Measurements from ENCODE around the gene SLC22A4. TPM values are rescaled to one million over a fixed set of nuclear protein-coding genes. Genes with fewer than 3 reads are reported as not detected.

The SLC22A4 gene
- total RNA-seq, 1 experiment from 2014 or later, result 1.5 TPM

- BruUV-seq (replicated peaks), result no TSS peak
- Histone ChIP-seq H3K27ac (ENCODE audit: low read length) (peak within 1 kb of the TSS; percentile 82), H3K9me3 (ENCODE audit: control insufficient read depth, insufficient read depth, low read depth, low read length) (no peaks in the 10 kb centered on the region), H3K4me3 (ENCODE audit: low read depth in 2 of 2, low read length in 2 of 2) (peak within 1 kb of the TSS; percentile 66 to 79), H3K27me3 (ENCODE audit: control insufficient read depth, insufficient read depth, low read length) (no peaks in the 10 kb centered on the region), H3K4me1 (ENCODE audit: control insufficient read depth, insufficient read depth, low read length) (peaks cover 24% of the 10 kb centered on the region), H3K36me3 (ENCODE audit: control insufficient read depth, insufficient read depth, low read length) (no peaks in the 10 kb centered on the region)
- ChIA-PET POLR2A (no interaction called here), CTCF (interaction anchor here (0.7 kb wide), 1 partner anchor 132 kb away, joined by 7 read pairs; no protein-coding TSS in a partner anchor)
- ATAC-seq (peak; percentile 96), DNase-seq (ENCODE audit: low read depth, low spot score) (no peak)
- TF ChIP-seq REST (IDR thresholded peaks at IDR 0.05; ENCODE audit: insufficient read depth in 1 of 2, low read depth in 2 of 2, low read length in 1 of 2) (no peak), SIN3A (IDR thresholded peaks at IDR 0.05; ENCODE audit: borderline replicate concordance, insufficient read depth, low read depth, low read length) (0 out of 2 replicates have a peak, but pooled peaks have one; percentile 25)
- intact Hi-C loops (cut with micrococcal nuclease; ENCODE audit: unreplicated experiment), result loop anchor here (10.0 kb wide), 1 partner anchor 305 kb away; the partner anchor contains the start of gene IL3
- in situ Hi-C loops (cut with HindIII; ENCODE audit: low pct_unique_long_range_greater_than_20kb, low sequenced_read_pairs), result no loop called here
These were observed 75.4 kb downstream of the SLC22A4 start, which contains the start of gene SLC22A5 for GRCh38 chr5:132369474-132370180. SLC22A5 (plus strand) TSS chr5:132369710; CDS start chr5:132369973, 263 bp downstream.

- DNase-seq (ENCODE audit: low read depth, low spot score) (no peak), ATAC-seq (peak; percentile 1; the same call in 1 of the 2 replicates)
- in situ Hi-C loops (cut with HindIII; ENCODE audit: low pct_unique_long_range_greater_than_20kb, low sequenced_read_pairs) (no loop called here), intact Hi-C loops (cut with micrococcal nuclease; ENCODE audit: unreplicated experiment) (loop anchor here (10.0 kb wide), 1 partner anchor 306 kb away; the partner anchor contains the start of gene IL3)
- ChIA-PET CTCF (no interaction called here), POLR2A (interaction anchor here (0.7 kb wide), 2 partner anchors 429 to 450 kb away, joined by 15 read pairs; no protein-coding TSS in a partner anchor)
- no peak for TF ChIP-seq TCF7L2 (IDR thresholded peaks at IDR 0.05; ENCODE audit: low read depth, low read length)
- no peak for TF ChIP-seq CTCF (IDR thresholded peaks at IDR 0.05)
- no peak for TF ChIP-seq POLR2AphosphoS5 (IDR thresholded peaks at IDR 0.05; ENCODE audit: low read depth, low read length)
- no peak for TF ChIP-seq REST (IDR thresholded peaks at IDR 0.05; ENCODE audit: insufficient read depth in 1 of 2, low read depth in 2 of 2, low read length in 1 of 2)
- TF ChIP-seq SIN3A (IDR thresholded peaks at IDR 0.05; ENCODE audit: borderline replicate concordance, insufficient read depth, low read depth, low read length), result no peak
- Histone ChIP-seq H3K4me1 (ENCODE audit: control insufficient read depth, insufficient read depth, low read length) (peaks cover 24% of the 10 kb centered on the region), H3K4me3 (ENCODE audit: low read depth in 2 of 2, low read length in 2 of 2) (peak overlapping the region; percentile 66 to 79), H3K27me3 (ENCODE audit: control insufficient read depth, insufficient read depth, low read length) (no peaks in the 10 kb centered on the region), H3K9me3 (ENCODE audit: control insufficient read depth, insufficient read depth, low read depth, low read length) (no peaks in the 10 kb centered on the region), H3K36me3 (ENCODE audit: control insufficient read depth, insufficient read depth, low read length) (no peaks in the 10 kb centered on the region), H3K27ac (ENCODE audit: low read length) (peak overlapping the region; percentile 82)
- BruUV-seq (replicated peaks), result no TSS peak
These were observed 76.2 kb downstream of the SLC22A4 start for GRCh38 chr5:132370181-132370970.

Data from Panc1 (cell line).